H9 (cell line): ENCODE measurements around the gene PLXNA2. TPM values are rescaled to one million over a fixed set of nuclear protein-coding genes. Genes with fewer than 3 reads are reported as not detected.
A peak's percentile ranks its signal among the peaks of the same experiment; 100 is the strongest.

Experiments
- DNase-seq: peaks from one replicate; pipeline ENCODE4 v3.0.0-alpha.2; 2017
- H2AFZ ChIP-seq: one replicate; pipeline ENCODE4 v1.6.1; 2013; ENCODE audit warnings: mild to moderate bottlenecking, low read length, control low read depth, moderate library complexity
- H2AK5ac ChIP-seq: 2 replicates; pipeline ENCODE4 v1.6.1; 2013; ENCODE audit warnings: low read length, control low read depth, mixed read lengths; ENCODE audit not compliant: insufficient read length
- H2BK120ac ChIP-seq: one replicate; pipeline ENCODE4 v1.6.1; 2013; ENCODE audit warnings: low read depth, mild to moderate bottlenecking, low read length, control low read depth, inconsistent platforms; ENCODE audit not compliant: poor library complexity, severe bottlenecking
- H2BK12ac ChIP-seq: 2 replicates; pipeline ENCODE4 v1.6.1; 2013; ENCODE audit warnings: low read length, control low read depth, mixed read lengths, low read depth; ENCODE audit not compliant: insufficient read length
- H2BK15ac ChIP-seq: 2 replicates; pipeline ENCODE4 v1.6.1; 2013; ENCODE audit warnings: low read depth, low read length, control low read depth
- H2BK20ac ChIP-seq: one replicate; pipeline ENCODE4 v1.6.1; 2013; ENCODE audit warnings: low read depth, mild to moderate bottlenecking, low read length, control low read depth, inconsistent platforms; ENCODE audit not compliant: poor library complexity, severe bottlenecking
- H2BK5ac ChIP-seq: 2 replicates; pipeline ENCODE4 v1.6.1; 2013; ENCODE audit warnings: low read length, control low read depth, mixed read lengths; ENCODE audit not compliant: insufficient read length
- H3K14ac ChIP-seq: 2 replicates; pipeline ENCODE4 v1.6.1; 2013; ENCODE audit warnings: low read length, control low read depth; ENCODE audit not compliant: insufficient read depth
- H3K18ac ChIP-seq: 2 replicates; pipeline ENCODE4 v1.6.1; 2013; ENCODE audit warnings: low read depth, mild to moderate bottlenecking, mixed read lengths, low read length, control low read depth; ENCODE audit not compliant: insufficient read length
- H3K23ac ChIP-seq: 2 replicates; pipeline ENCODE4 v1.6.1; 2013; ENCODE audit warnings: low read length, control low read depth, mixed read lengths, low read depth; ENCODE audit not compliant: insufficient read length
- H3K23me2 ChIP-seq: 2 replicates; pipeline ENCODE4 v1.6.1; 2013; ENCODE audit warnings: low read depth, mild to moderate bottlenecking, mixed read lengths, low read length, control low read depth; ENCODE audit not compliant: insufficient read length, poor library complexity, severe bottlenecking
- H3K27ac ChIP-seq: 2 replicates; pipeline ENCODE4 v1.5.1; 2013; ENCODE audit warnings: low read length, control low read depth, mixed read lengths, low read depth; ENCODE audit not compliant: insufficient read length
- H3K27me3 ChIP-seq: 2 replicates; pipeline ENCODE4 v1.6.1; 2013; ENCODE audit warnings: low read length, control low read depth, inconsistent platforms; ENCODE audit not compliant: insufficient read depth
- H3K4ac ChIP-seq: 2 replicates; pipeline ENCODE4 v1.6.1; 2013; ENCODE audit warnings: low read depth, mild to moderate bottlenecking, control low read depth, inconsistent platforms, low read length, moderate library complexity
- H3K4me1 ChIP-seq: 2 replicates; pipeline ENCODE4 v1.6.1; 2013; ENCODE audit warnings: low read length, control low read depth, inconsistent platforms; ENCODE audit not compliant: insufficient read depth
- H3K4me2 ChIP-seq: 2 replicates; pipeline ENCODE4 v1.6.1; 2013; ENCODE audit warnings: low read length, control low read depth, mixed read lengths; ENCODE audit not compliant: insufficient read length, insufficient read depth
- H3K56ac ChIP-seq: 2 replicates; pipeline ENCODE4 v1.6.1; 2013; ENCODE audit warnings: low read depth, mild to moderate bottlenecking, mixed read lengths, low read length, control low read depth; ENCODE audit not compliant: insufficient read length
- H3K79me1 ChIP-seq: 2 replicates; pipeline ENCODE4 v1.6.1; 2013; ENCODE audit warnings: low read depth, mild to moderate bottlenecking, moderate library complexity, low read length, control low read depth, inconsistent platforms; ENCODE audit not compliant: insufficient read depth, poor library complexity, severe bottlenecking
- H3K79me2 ChIP-seq: 2 replicates; pipeline ENCODE4 v1.6.1; 2013; ENCODE audit warnings: low read length, control low read depth, inconsistent platforms; ENCODE audit not compliant: insufficient read depth
- H3K9ac ChIP-seq: 2 replicates; pipeline ENCODE4 v1.6.1; 2013; ENCODE audit warnings: low read length, control low read depth, mixed read lengths; ENCODE audit not compliant: insufficient read length; ENCODE audit errors: extremely low read depth
- H3K9me3 ChIP-seq: one replicate; pipeline ENCODE4 v1.6.1; 2013; ENCODE audit warnings: low read depth, low read length, inconsistent platforms; ENCODE audit not compliant: control insufficient read depth
- H3T11ph ChIP-seq: one replicate; pipeline ENCODE4 v1.6.1; 2013; ENCODE audit warnings: mild to moderate bottlenecking, low read length, control low read depth, inconsistent platforms
- H4K20me1 ChIP-seq: one replicate; pipeline ENCODE4 v1.6.1; 2013; ENCODE audit not compliant: control insufficient read depth, insufficient read length, insufficient read depth
- H4K5ac ChIP-seq: 2 replicates; pipeline ENCODE4 v1.6.1; 2013; ENCODE audit warnings: low read depth, mild to moderate bottlenecking, mixed read lengths, low read length, control low read depth; ENCODE audit not compliant: insufficient read length
- H4K8ac ChIP-seq: replicated peaks from 2 replicates; pipeline ENCODE4 v1.6.1; 2013; ENCODE audit warnings: low read length, control low read depth, mixed read lengths, low read depth; ENCODE audit not compliant: insufficient read length
- H4K91ac ChIP-seq: 2 replicates; pipeline ENCODE4 v1.6.1; 2013; ENCODE audit warnings: low read depth, mild to moderate bottlenecking, moderate library complexity, mixed read lengths, low read length, control low read depth; ENCODE audit not compliant: insufficient read length
- H3K27ac Mint-ChIP-seq, 3 experiments: 2 replicates in 2 of 3; 3 replicates in 1 of 3; pipeline ENCODE4 v1.8.0; 2020 to 2021; ENCODE audit warnings: mixed read lengths in 3 of 3, mild to moderate bottlenecking in 1 of 3, moderate library complexity in 1 of 3
- H3K27me3 Mint-ChIP-seq: 2 replicates; pipeline ENCODE4 v1.8.0; 2021; ENCODE audit warnings: low read depth, mild to moderate bottlenecking, moderate library complexity, mixed read lengths
- H3K36me3 Mint-ChIP-seq, 3 experiments: 2 replicates in 2 of 3; 3 replicates in 1 of 3; pipeline ENCODE4 v1.8.0; 2020 to 2021; ENCODE audit warnings: low read depth in 3 of 3, mixed read lengths in 3 of 3; ENCODE audit not compliant: insufficient read depth in 1 of 3
- H3K4me1 Mint-ChIP-seq, 2 experiments: 2 replicates each; pipeline ENCODE4 v1.8.0; 2020; ENCODE audit warnings: mixed read lengths in 2 of 2
- H3K4me3 Mint-ChIP-seq, 2 experiments: 2 replicates in 1 of 2; 3 replicates in 1 of 2; pipeline ENCODE4 v1.8.0; 2020 to 2021; ENCODE audit warnings: mild to moderate bottlenecking in 2 of 2, mixed read lengths in 2 of 2, moderate library complexity in 1 of 2
- H3K9me3 Mint-ChIP-seq, 2 experiments: 2 replicates in 1 of 2; 3 replicates in 1 of 2; pipeline ENCODE4 v1.8.0; 2020; ENCODE audit warnings: mild to moderate bottlenecking in 2 of 2, mixed read lengths in 2 of 2, moderate library complexity in 1 of 2
- CTCF ChIP-seq: fragments of 200-600 bp; sonication (generic); conservative IDR thresholded peaks from 3 replicates; pipeline ENCODE4 v1.8.0; 2021; ENCODE audit warnings: antibody characterized with exemption, mild to moderate bottlenecking
- WGBS: extraction: QIAGEN DNeasy Blood & Tissue Kit; methylation state at CpG from one replicate; pipeline ENCODE4 v1.1.7; 2013; ENCODE audit warnings: missing lambda C conversion rate, low lambda C conversion rate, mixed read lengths; ENCODE audit not compliant: insufficient read length; ENCODE audit errors: extremely low coverage; 5-methylcytosine and 5-hydroxymethylcytosine counted together
- total RNA-seq: library from RNA; stranded (reverse); gene quantifications from 2 replicates; pipeline ENCODE4 v1.2.1, GENCODE V29; 2021

Gene PLXNA2
- total RNA-seq, 1 experiment from 2014 or later = 0.57 TPM

DNA sequence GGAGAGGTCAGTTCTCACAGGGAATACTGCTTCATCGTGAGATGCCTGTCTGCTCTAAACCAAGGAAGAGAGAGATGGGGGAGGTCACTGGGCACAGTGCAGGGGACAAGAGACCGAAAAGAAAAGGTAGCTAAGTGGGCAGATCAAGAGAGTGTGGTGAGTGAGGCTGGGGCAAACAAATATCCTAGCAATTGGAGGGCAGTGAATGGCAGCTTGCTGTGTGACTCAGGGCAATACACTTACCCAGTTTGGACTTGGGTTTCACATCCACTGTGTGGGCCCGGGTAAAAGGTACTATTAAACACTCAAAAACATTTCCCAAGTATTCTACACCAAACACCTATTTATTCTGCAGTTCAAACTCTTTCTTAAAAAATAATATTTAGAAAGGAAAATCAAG, 10.2 kb downstream of the PLXNA2 start:
- H3T11ph ChIP-seq = no peak overlapping the region
- H4K20me1 ChIP-seq = no peaks in the 10 kb centered on the region
- H4K91ac ChIP-seq = no peak overlapping the region
- no peak overlapping the region for H3K4me2 ChIP-seq
- Mint-ChIP-seq H3K27me3 (peaks cover 26% of the 10 kb centered on the region), H3K36me3 (no peaks in the 10 kb centered on the region), H3K9me3 (no peaks in the 10 kb centered on the region), H3K4me3 (no peak overlapping the region; a peak in 1 of 5 replicates), H3K4me1 (peaks cover 62 to 70% of the 10 kb centered on the region in 2 experiments), H3K27ac (peak overlapping the region; percentile 1 to 38 (median 9); a peak in 3 of 7 replicates)
- no peaks in the 10 kb centered on the region for H3K9me3 ChIP-seq
- H2BK15ac ChIP-seq = no peak overlapping the region
- H2AK5ac ChIP-seq = no peak overlapping the region
- no peak overlapping the region for H3K23ac ChIP-seq
- no peak overlapping the region for H2BK120ac ChIP-seq
- peaks cover 9% of the 10 kb centered on the region; the same call in 1 of the 2 replicates for H3K4me1 ChIP-seq
- no peaks in the 10 kb centered on the region for H3K27me3 ChIP-seq
- WGBS = no CpG with 5 or more reads among the region's 3 CpGs
- no peaks in the 10 kb centered on the region for H3K79me2 ChIP-seq
- H3K23me2 ChIP-seq = no peaks in the 10 kb centered on the region
- H3K56ac ChIP-seq = no peak overlapping the region
- no peak overlapping the region for H3K14ac ChIP-seq
- no peak overlapping the region for H4K8ac ChIP-seq
- H2AFZ ChIP-seq = no peak overlapping the region
- H3K4ac ChIP-seq = no peak overlapping the region
- no peak overlapping the region for H4K5ac ChIP-seq
- no peak for TF ChIP-seq CTCF
- H3K27ac ChIP-seq = no peak overlapping the region
- no peak overlapping the region for H2BK5ac ChIP-seq
- no peak overlapping the region for H3K9ac ChIP-seq
- H3K79me1 ChIP-seq = no peaks in the 10 kb centered on the region
- no peak for DNase-seq
- H3K18ac ChIP-seq = no peak overlapping the region
- no peak overlapping the region for H2BK12ac ChIP-seq
- no peak overlapping the region for H2BK20ac ChIP-seq
